Measurements from ENCODE around the gene GLOD5. TPM values are rescaled to one million over a fixed set of nuclear protein-coding genes. Genes with fewer than 3 reads are reported as not detected.

Gene GLOD5
- total and polyA plus RNA-seq, 2 of the 4 experiments (the other 2 are of a cell fraction): not detected

DNA sequence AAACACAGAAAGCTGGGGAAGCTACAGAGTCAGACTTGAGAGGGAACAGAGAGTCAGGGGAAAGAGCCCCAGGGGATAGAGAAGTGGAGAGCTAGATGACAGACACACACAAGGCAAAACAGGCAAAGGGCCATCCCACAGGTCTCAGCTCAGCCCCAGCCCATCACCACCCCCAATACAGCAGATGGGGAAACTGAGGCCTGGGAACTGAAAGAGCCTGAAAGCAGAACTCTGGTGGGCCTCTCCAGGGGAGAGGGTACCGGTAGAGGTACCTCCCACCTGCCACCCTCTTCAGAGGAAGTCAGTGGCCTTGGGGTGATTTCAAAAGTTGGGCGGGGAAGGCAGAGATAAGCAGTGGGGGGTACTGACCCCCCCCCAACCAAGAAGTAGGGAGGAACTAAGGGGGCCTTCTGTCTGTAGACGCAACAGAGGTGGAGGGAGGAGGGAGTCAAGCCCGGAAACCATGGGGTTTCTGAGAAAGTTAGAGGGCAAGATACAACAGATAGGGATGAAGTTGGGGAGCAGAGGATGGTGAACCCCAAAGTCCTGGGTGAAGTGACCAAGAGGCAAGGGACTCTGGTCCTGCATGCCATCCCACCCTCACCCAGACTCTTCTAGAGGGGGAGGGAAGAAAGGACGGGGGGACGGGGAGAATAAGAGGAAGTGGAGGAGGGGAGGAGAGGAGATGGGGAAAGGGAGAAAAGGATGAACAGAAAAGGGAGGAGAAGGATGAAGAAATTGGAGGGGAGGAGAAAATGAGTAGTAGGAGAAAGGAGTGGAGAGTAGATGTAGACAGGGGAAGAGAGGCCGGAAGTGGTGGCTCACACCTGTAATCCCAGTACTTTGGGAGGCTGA, 28.0 kb downstream of the GLOD5 start (continued):
- TF ChIP-seq CHD1 (IDR thresholded peaks at IDR 0.05; ENCODE audit: low read depth, low read length): no peak

DNA sequence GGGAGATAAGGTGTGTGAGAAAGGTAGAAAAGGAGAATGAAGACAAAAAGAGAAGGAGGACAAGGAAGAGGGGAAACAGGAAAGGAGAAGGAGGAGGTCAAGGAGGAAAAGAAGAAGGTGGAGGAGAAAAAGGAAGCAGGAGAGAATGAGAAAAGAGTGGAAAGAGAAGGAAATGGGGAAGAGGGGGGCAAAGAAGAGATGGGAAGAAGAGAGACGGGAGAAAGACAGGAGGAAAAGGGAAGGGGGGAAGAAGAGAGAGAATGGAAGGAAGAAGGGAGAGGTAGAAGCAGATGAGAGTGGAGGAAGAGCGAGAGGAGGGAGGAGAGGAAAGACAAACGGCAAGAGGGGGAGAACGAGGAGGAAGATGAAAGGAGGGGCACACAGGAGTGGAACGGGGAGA, 28.9 kb downstream of the GLOD5 start:
- no peak overlapping the region for H3K56ac ChIP-seq (ENCODE audit: extremely low read depth, insufficient read depth, low read length)
- no peaks in the 10 kb centered on the region for H3K9me3 ChIP-seq (ENCODE audit: control insufficient read depth, insufficient read depth, low read length)
- no peak overlapping the region for H3K4me2 ChIP-seq (ENCODE audit: low read depth, low read length)
- no peak overlapping the region for H3K14ac ChIP-seq (replicated peaks; ENCODE audit: low read depth, low read length)
- no peak overlapping the region for H2BK15ac ChIP-seq (ENCODE audit: low read depth, low read length)
- H2BK120ac ChIP-seq (ENCODE audit: low read depth, low read length): no peak overlapping the region
- no peak overlapping the region for H2BK20ac ChIP-seq (ENCODE audit: low read depth, low read length)
- H3K36me3 ChIP-seq (ENCODE audit: control insufficient read depth, insufficient read depth, low read length): no peaks in the 10 kb centered on the region
- no peak overlapping the region for H3K27ac ChIP-seq (ENCODE audit: insufficient read depth, low read length)
- no peak overlapping the region for H4K91ac ChIP-seq (ENCODE audit: insufficient read depth, low read depth, low read length)
- H3K4ac ChIP-seq (ENCODE audit: low read depth, low read length): no peak overlapping the region
- H3K9me1 ChIP-seq (ENCODE audit: insufficient read depth, low read length): peaks cover 3% of the 10 kb centered on the region; the same call in 1 of the 2 replicates
- no peak overlapping the region for H2BK5ac ChIP-seq (ENCODE audit: low read depth, low read length, poor library complexity, severe bottlenecking)
- intact Hi-C loops (cut with micrococcal nuclease): no loop called here
- H4K5ac ChIP-seq (ENCODE audit: low read depth, low read length): no peak overlapping the region
- H3K23ac ChIP-seq (ENCODE audit: low read depth, low read length): no peak overlapping the region
- 14% methylated on average over 2 of the region's 5 CpGs; no CpG with 5 or more reads in 1 of the 2 experiments for WGBS, 2 experiments (ENCODE audit: extremely low coverage in 2 of 2, insufficient read length in 1 of 2)
- TF ChIP-seq NFE2L2 (IDR thresholded peaks at IDR 0.05; ENCODE audit: low read depth, low read length) (no peak), POLR2A (IDR thresholded peaks at IDR 0.05; ENCODE audit: low read depth, low read length) (no peak), SMC3 (IDR thresholded peaks at IDR 0.05; ENCODE audit: low read depth, low read length) (no peak), MAFK (IDR thresholded peaks at IDR 0.05; ENCODE audit: low read depth, low read length) (no peak), CEBPB (IDR thresholded peaks at IDR 0.05; ENCODE audit: low read depth, low read length) (no peak), CHD1 (IDR thresholded peaks at IDR 0.05; ENCODE audit: low read depth, low read length) (no peak)
- ChIA-PET POLR2A (ENCODE audit: unreplicated experiment) (no interaction called here), CTCF (no interaction called here)
- H4K8ac ChIP-seq (ENCODE audit: low read depth in 2 of 2, low read length in 2 of 2): no peak overlapping the region
- DNase-seq: no peak
- H4K20me1 ChIP-seq (ENCODE audit: insufficient read depth, low read length): no peaks in the 10 kb centered on the region
- no peaks in the 10 kb centered on the region for H3K79me1 ChIP-seq (ENCODE audit: low read depth in 1 of 2, low read length in 2 of 2)
- H3K4me3 ChIP-seq (ENCODE audit: insufficient read depth, low read depth, low read length): no peak overlapping the region
- no peak overlapping the region for H2AK9ac ChIP-seq (replicated peaks; ENCODE audit: low read depth, low read length, poor library complexity)
- H3K4me1 ChIP-seq (ENCODE audit: control insufficient read depth, insufficient read depth, low read length): no peaks in the 10 kb centered on the region; the same call in none of the 2 replicates
- in situ Hi-C loops (cut with MboI; ENCODE audit: low sequenced_read_pairs): no loop called here
- ATAC-seq (ENCODE audit: low read depth): no peak
- dilution Hi-C loops (cut with HindIII; ENCODE audit: low sequenced_read_pairs, unreplicated experiment): no loop called here
- no peak overlapping the region for H3K18ac ChIP-seq (ENCODE audit: low read depth, low read length)
- no peak overlapping the region for H3K9ac ChIP-seq (ENCODE audit: low read depth, low read length)
- BruUV-seq (replicated peaks): no TSS peak
- H2AK5ac ChIP-seq (ENCODE audit: low read depth, low read length): no peak overlapping the region
- H3K27me3 ChIP-seq (ENCODE audit: control insufficient read depth, insufficient read depth, low read length): peaks cover 22% of the 10 kb centered on the region
- no peak overlapping the region for H2AFZ ChIP-seq (replicated peaks; ENCODE audit: low read length, poor library complexity)
